ENCODE measurements around the gene ABCF3. TPM values are rescaled to one million over a fixed set of nuclear protein-coding genes. Genes with fewer than 3 reads are reported as not detected.
A peak's percentile ranks its signal among the peaks of the same experiment; 100 is the strongest.

The ABCF3 gene
- total and polyA plus RNA-seq, 2 of the 13 experiments (the other 11 are each of a cell fraction or from before 2014, with no cell fraction given): 38.8 to 46.5 TPM

GRCh38 chr3:184156522-184156955 lies 29.5 kb upstream of the ABCF3 start (continued):
- TF ChIP-seq RAD51 (IDR thresholded peaks at IDR 0.05; ENCODE audit: borderline replicate concordance): no peak
- no peak for TF ChIP-seq E2F1 (CRISPR knock-in tag; IDR thresholded peaks at IDR 0.05)
- TF ChIP-seq ZBTB38 (CRISPR knock-in tag; IDR thresholded peaks at IDR 0.05): no peak
- TF ChIP-seq TAF1 (CRISPR knock-in tag; IDR thresholded peaks at IDR 0.05): no peak; the same call in 1 of the 2 replicates
- peak; percentile 76 for TF ChIP-seq ZNF687 (CRISPR knock-in tag; IDR thresholded peaks at IDR 0.05)
- no peak for TF ChIP-seq HDAC6 (IDR thresholded peaks at IDR 0.05; ENCODE audit: low read depth, low read length)
- TF ChIP-seq ZNF720 (CRISPR knock-in tag; IDR thresholded peaks at IDR 0.05): no peak
- TF ChIP-seq TGIF2 (CRISPR knock-in tag; IDR thresholded peaks at IDR 0.05): peak; percentile 36; the same call in 1 of the 2 replicates
- TF ChIP-seq SNAI1 (CRISPR knock-in tag; IDR thresholded peaks at IDR 0.05; ENCODE audit: borderline replicate concordance): no peak
- TF ChIP-seq MAFG (CRISPR knock-in tag; IDR thresholded peaks at IDR 0.05): no peak
- no peak for TF ChIP-seq MED8 (CRISPR knock-in tag; IDR thresholded peaks at IDR 0.05; ENCODE audit: insufficient replicate concordance)
- 0 out of 2 replicates have a peak, but pooled peaks have one; percentile 63 for TF ChIP-seq BCL3 (CRISPR knock-in tag; IDR thresholded peaks at IDR 0.05)
- no peak for TF ChIP-seq ZNF879 (CRISPR knock-in tag; IDR thresholded peaks at IDR 0.05)
- TF ChIP-seq NFKBIZ (CRISPR knock-in tag; IDR thresholded peaks at IDR 0.05): no peak
- no peak for TF ChIP-seq RBM39 (IDR thresholded peaks at IDR 0.05; ENCODE audit: low read depth, low read length, poor library complexity, severe bottlenecking)
- no peak for TF ChIP-seq BRD4 (CRISPR knock-in tag; IDR thresholded peaks at IDR 0.05)
- 0 out of 2 replicates have a peak, but pooled peaks have one; percentile 42 for TF ChIP-seq CCDC6 (CRISPR knock-in tag; IDR thresholded peaks at IDR 0.05)
- TF ChIP-seq AGO1 (IDR thresholded peaks at IDR 0.05; ENCODE audit: low read depth, low read length, poor library complexity, severe bottlenecking): no peak
- TF ChIP-seq ZSCAN9 (CRISPR knock-in tag; IDR thresholded peaks at IDR 0.05; ENCODE audit: borderline replicate concordance): no peak
- no peak for TF ChIP-seq FOSL1 (CRISPR knock-in tag; IDR thresholded peaks at IDR 0.05; ENCODE audit: borderline replicate concordance)
- TF ChIP-seq PRPF4 (IDR thresholded peaks at IDR 0.05; ENCODE audit: low read depth, low read length, poor library complexity, severe bottlenecking): no peak
- no peak for TF ChIP-seq FOXP1 (IDR thresholded peaks at IDR 0.05)
- TF ChIP-seq FOXP1 (CRISPR knock-in tag; IDR thresholded peaks at IDR 0.05): no peak; the same call in 1 of the 2 replicates
- TF ChIP-seq UBTF (CRISPR knock-in tag; IDR thresholded peaks at IDR 0.05): peak; percentile 25; the same call in 1 of the 2 replicates

Data from HepG2 (cell line).